H1 (cell line): ENCODE data around the gene PLA2G4D. TPM values are rescaled to one million over a fixed set of nuclear protein-coding genes. Genes with fewer than 3 reads are reported as not detected.
A peak's percentile ranks its signal among the peaks of the same experiment; 100 is the strongest.

Experiments
- CTCF ChIA-PET: fragments of 300-600 bp; sonication (Branson Sonifier 250); formaldehyde crosslinking; loops from one replicate; lab custom pipeline; 2021; ENCODE audit not compliant: partially characterized antibody; lab: Charles Lee
- POLR2A ChIA-PET: fragments of 300-600 bp; sonication (Branson Sonifier 250); formaldehyde crosslinking; loops from one replicate; lab custom pipeline; 2021; ENCODE audit warnings: inconsistent platforms; ENCODE audit not compliant: partially characterized antibody; lab: Charles Lee
- DNase-seq, 2 experiments: peaks; one replicate each; pipeline versions ENCODE4 v3.0.0 to v3.0.0-alpha.2; 2010 to 2022; ENCODE audit warnings: low spot score in 2 of 2, low read depth in 1 of 2, mixed read lengths in 1 of 2
- FAIRE-seq: peaks from 2 replicates; lab custom pipeline; 2011; peaks lifted over from hg19 to GRCh38; lab: Jason Lieb, UNC
- H2AFZ ChIP-seq: 2 replicates; pipeline ENCODE4 v1.8.1; 2012; ENCODE audit warnings: low read length, inconsistent platforms
- H2AK5ac ChIP-seq: 2 replicates; pipeline ENCODE4 v1.6.1; 2013; ENCODE audit warnings: low read depth, low read length
- H2BK120ac ChIP-seq: replicated peaks from 2 replicates; pipeline ENCODE3; 2013; ENCODE audit warnings: low read depth, low read length, inconsistent platforms
- H2BK12ac ChIP-seq: 2 replicates; pipeline ENCODE4 v1.6.1; 2013; ENCODE audit warnings: low read depth, low read length
- H2BK15ac ChIP-seq: 2 replicates; pipeline ENCODE4 v1.6.1; 2013; ENCODE audit warnings: low read length
- H2BK20ac ChIP-seq: 2 replicates; pipeline ENCODE4 v1.6.1; 2013; ENCODE audit warnings: low read length
- H2BK5ac ChIP-seq: 2 replicates; pipeline ENCODE4 v1.6.1; 2013; ENCODE audit warnings: low read depth, low read length
- H3K14ac ChIP-seq: 2 replicates; pipeline ENCODE4 v1.6.1; 2013; ENCODE audit warnings: inconsistent platforms; ENCODE audit not compliant: insufficient read length
- H3K18ac ChIP-seq: 2 replicates; pipeline ENCODE4 v1.6.1; 2013; ENCODE audit warnings: low read length; ENCODE audit errors: extremely low read depth
- H3K23ac ChIP-seq: 2 replicates; pipeline ENCODE4 v1.6.1; 2013; ENCODE audit warnings: inconsistent platforms; ENCODE audit not compliant: insufficient read length
- H3K23me2 ChIP-seq: 2 replicates; pipeline ENCODE4 v1.6.1; 2013; ENCODE audit warnings: low read depth, low read length
- H3K27ac ChIP-seq: 2 replicates; pipeline ENCODE4 v1.6.1; 2011; ENCODE audit warnings: low read depth, low read length, inconsistent platforms
- H3K27me3 ChIP-seq, 4 experiments: replicated peaks in 1 of 4; 1 replicate in 1 of 4; 2 replicates in 3 of 4; pipeline versions ENCODE4 v1.6.1 to v1.8.1; 2011 to 2013; ENCODE audit warnings: low read length in 3 of 4, mild to moderate bottlenecking in 3 of 4, inconsistent platforms in 2 of 4, mixed read lengths in 2 of 4, moderate library complexity in 1 of 4; ENCODE audit not compliant: control insufficient read depth in 3 of 4, insufficient read depth in 3 of 4; ENCODE audit errors: extremely low read depth in 1 of 4
- H3K36me3 ChIP-seq, 4 experiments: 2 replicates each; pipeline versions ENCODE4 v1.6.1 to v1.8.1; 2011 to 2013; ENCODE audit warnings: mild to moderate bottlenecking in 4 of 4, low read length in 3 of 4, moderate library complexity in 2 of 4, control low read depth in 1 of 4, inconsistent platforms in 1 of 4; ENCODE audit not compliant: insufficient read depth in 4 of 4, control insufficient read depth in 2 of 4
- H3K4ac ChIP-seq: replicated peaks from 2 replicates; pipeline ENCODE3; 2013; ENCODE audit warnings: low read length, low read depth, mixed read lengths, inconsistent platforms; ENCODE audit not compliant: insufficient read length
- H3K4me1 ChIP-seq, 4 experiments: replicated peaks in 1 of 4; 1 replicate in 1 of 4; 2 replicates in 3 of 4; pipeline versions ENCODE4 v1.6.1 to v1.8.1; 2011 to 2013; ENCODE audit warnings: low read length in 3 of 4, inconsistent platforms in 2 of 4, mixed read lengths in 1 of 4; ENCODE audit not compliant: insufficient read depth in 4 of 4, control insufficient read depth in 3 of 4
- H3K4me2 ChIP-seq, 2 experiments: 2 replicates each; pipeline versions ENCODE4 v1.6.1 to v1.8.1; 2011 to 2013; ENCODE audit warnings: low read depth in 2 of 2, low read length in 2 of 2, control low read depth in 1 of 2, inconsistent platforms in 1 of 2, mild to moderate bottlenecking in 1 of 2; ENCODE audit not compliant: insufficient read depth in 1 of 2
- H3K4me3 ChIP-seq, 4 experiments: fragments of 200-600, 300-600 bp in 1 of 4; sonication (generic), shearing (Covaris generic), sonication (Bioruptor Twin) in 1 of 4; 2 replicates each; pipeline versions ENCODE4 v1.5.1 to v1.8.1; 2011 to 2016; ENCODE audit warnings: low read length in 4 of 4, low read depth in 3 of 4, control low read depth in 2 of 4, inconsistent platforms in 2 of 4, mild to moderate bottlenecking in 2 of 4, mixed read lengths in 1 of 4, moderate library complexity in 1 of 4; ENCODE audit not compliant: insufficient read depth in 2 of 4; ENCODE audit errors: extremely low read depth in 1 of 4
- H3K56ac ChIP-seq: replicated peaks from 2 replicates; pipeline ENCODE3; 2013; ENCODE audit warnings: low read depth, mild to moderate bottlenecking, mixed read lengths, low read length, inconsistent platforms; ENCODE audit not compliant: insufficient read length
- H3K79me1 ChIP-seq: 2 replicates; pipeline ENCODE4 v1.6.1; 2013; ENCODE audit warnings: low read depth, low read length, control low read depth
- H3K79me2 ChIP-seq, 2 experiments: 2 replicates each; pipeline versions ENCODE4 v1.6.1 to v1.8.1; 2012 to 2013; ENCODE audit warnings: low read length in 2 of 2, mild to moderate bottlenecking in 2 of 2, inconsistent platforms in 1 of 2; ENCODE audit not compliant: insufficient read depth in 2 of 2, control insufficient read depth in 1 of 2
- H3K9ac ChIP-seq, 4 experiments: replicated peaks in 1 of 4; 1 replicate in 1 of 4; 2 replicates in 3 of 4; pipeline versions ENCODE4 v1.6.1 to v1.8.1; 2011 to 2013; ENCODE audit warnings: low read depth in 3 of 4, low read length in 3 of 4, control low read depth in 2 of 4, mild to moderate bottlenecking in 2 of 4, moderate library complexity in 2 of 4, inconsistent platforms in 1 of 4; ENCODE audit errors: extremely low read depth in 1 of 4
- H3K9me3 ChIP-seq, 2 experiments: 2 replicates each; pipeline versions ENCODE4 v1.6.1 to v1.8.1; 2012 to 2013; ENCODE audit warnings: mild to moderate bottlenecking in 2 of 2, moderate library complexity in 2 of 2, control low read depth in 1 of 2, inconsistent platforms in 1 of 2, low read depth in 1 of 2, low read length in 1 of 2, mixed read lengths in 1 of 2; ENCODE audit not compliant: insufficient read depth in 2 of 2
- H4K20me1 ChIP-seq, 2 experiments: replicated peaks in 1 of 2; 2 replicates each; pipeline versions ENCODE3 to v1.8.1; 2011 to 2013; ENCODE audit warnings: inconsistent platforms in 2 of 2, low read length in 2 of 2, mild to moderate bottlenecking in 1 of 2; ENCODE audit not compliant: insufficient read depth in 2 of 2, control insufficient read depth in 1 of 2
- H4K5ac ChIP-seq: 2 replicates; pipeline ENCODE4 v1.6.1; 2013; ENCODE audit warnings: low read length, low read depth, mixed read lengths, inconsistent platforms; ENCODE audit not compliant: insufficient read length
- H4K8ac ChIP-seq: 2 replicates; pipeline ENCODE4 v1.8.0; 2013; ENCODE audit warnings: mild to moderate bottlenecking, moderate library complexity, low read length, inconsistent platforms; ENCODE audit not compliant: insufficient read depth; ENCODE audit errors: extremely low read depth
- H4K91ac ChIP-seq: replicated peaks from 2 replicates; pipeline ENCODE3; 2013; ENCODE audit warnings: low read length, mixed read lengths, inconsistent platforms; ENCODE audit not compliant: insufficient read length
- WGBS, 2 experiments: shearing (Covaris generic) in 1 of 2; methylation state at CpG; one replicate each; pipeline versions ENCODE4 v1.1.6 to v1.1.7; 2013 to 2015; ENCODE audit warnings: low lambda C conversion rate in 2 of 2, mixed read lengths in 2 of 2, inconsistent platforms in 1 of 2, low coverage in 1 of 2, missing lambda C conversion rate in 1 of 2; ENCODE audit not compliant: insufficient replicate concordance in 2 of 2, insufficient coverage in 1 of 2, insufficient read length in 1 of 2; ENCODE audit errors: extremely low coverage in 1 of 2, missing lambda C conversion rate in 1 of 2; 5-methylcytosine and 5-hydroxymethylcytosine counted together
- polyA plus RNA-seq, 7 experiments: library from polyadenylated mRNA; depleted of rRNA in 3 of 7; stranded (reverse) in 5 of 7; unstranded in 2 of 7; fragments of >200 nt in 5 of 7; fragments of 200-250 nt in 2 of 7; gene quantifications; 1 replicate in 5 of 7; 2 replicates in 1 of 7; 4 replicates in 1 of 7; pipeline versions ENCODE4 v1.2.1 to v1.2.3, GENCODE V29; 2011 to 2013; ENCODE audit warnings: missing spikeins in 2 of 7, mixed read lengths in 2 of 7
- total RNA-seq: library from RNA; stranded (reverse); fragmentation: NEBNext Ultra II Directional; extraction: Animal tissue kit (Norgen Biotek cat#: 25700); gene quantifications from 2 replicates; pipeline ENCODE4 v1.2.1, GENCODE V29; 2021

Gene PLA2G4D
- total and polyA plus RNA-seq, 2 of the 8 experiments (the other 6 are each of a cell fraction or from before 2014, with no cell fraction given) = 0.07 to 0.18 TPM

- Histone ChIP-seq H2AK5ac (no peak overlapping the region), H3K9me3 (no peaks in the 10 kb centered on the region), H3K9ac (no peak overlapping the region; a peak in 1 of 7 replicates), H2AFZ (no peak overlapping the region), H3K56ac (no peak overlapping the region), H2BK12ac (no peak overlapping the region), H2BK20ac (peak overlapping the region; percentile 61; the same call in 1 of the 2 replicates), H4K20me1 (no peaks in the 10 kb centered on the region), H3K4me2 (no peak overlapping the region), H3K79me1 (no peaks in the 10 kb centered on the region), H3K27me3 (no peaks in the 10 kb centered on the region), H2BK120ac (no peak overlapping the region), H3K4ac (no peak overlapping the region), H4K8ac (no peak overlapping the region), H3K36me3 (no peaks in the 10 kb centered on the region; a peak in 1 of 8 replicates), H2BK15ac (peak overlapping the region; percentile 46; the same call in 1 of the 2 replicates), H3K23me2 (no peaks in the 10 kb centered on the region; the same call in 1 of the 2 replicates), H2BK5ac (0 out of 2 replicates have a peak overlapping the region, but pooled peaks have one; percentile 16), H3K23ac (no peak overlapping the region), H3K79me2 (no peaks in the 10 kb centered on the region), H3K4me3 (no peak overlapping the region), H3K18ac (no peak overlapping the region), H3K27ac (no peak overlapping the region; the same call in 1 of the 2 replicates), H3K14ac (no peak overlapping the region), H3K4me1 (peaks cover 0 to 13% (median 5%) of the 10 kb centered on the region in 4 experiments; a peak in 5 of 7 replicates), H4K91ac (no peak overlapping the region), H4K5ac (no peak overlapping the region)
- FAIRE-seq (no peak), DNase-seq (peak in 1 of 2 experiments; percentile 33)
- ChIA-PET CTCF (interaction anchor here (1.3 to 14.0 kb wide), 4 partner anchors 21 to 100 kb away, joined by 4 to 425 read pairs (median 236); partner anchors contain the start of gene PLA2G4F), POLR2A (interaction anchor here (1.2 kb wide), 1 partner anchor 48 kb away, joined by 5 read pairs; no protein-coding TSS in a partner anchor)
- 79% methylated on average over 11 of the region's 11 CpGs; no CpG with 5 or more reads in 1 of the 2 experiments for WGBS, 2 experiments
Measured at GRCh38 chr15:42087926-42088800, 6.2 kb downstream of the PLA2G4D start.
